Fibroblast of the aortic adventitia (primary cell): ENCODE measurements around the gene CENPE. TPM values are rescaled to one million over a fixed set of nuclear protein-coding genes. Genes with fewer than 3 reads are reported as not detected.
"Not testable (repeated sequence)": the region's sequence is repeated elsewhere in the genome, so short reads cannot be mapped to it uniquely, and the experiment has no call there.

Experiments used
- DNase-seq: peaks from one replicate; pipeline ENCODE4 v3.0.0-alpha.2; 2010; ENCODE audit warnings: low read depth
- H3K4me3 ChIP-seq: 2 replicates; pipeline ENCODE4 v1.5.1; 2011; ENCODE audit warnings: low read depth, mild to moderate bottlenecking, control low read depth, low read length, moderate library complexity
- total RNA-seq: library from RNA; depleted of rRNA; stranded (reverse); fragments of >200 nt; gene quantifications from 2 replicates; pipeline ENCODE4 v1.2.3, GENCODE V29; 2012; ENCODE audit warnings: low replicate concordance
- TF ChIP-seq, protein P1 (sequence below): IDR thresholded peaks from 2 replicates; pipeline ENCODE4 v1.5.1; 2011; ENCODE audit warnings: mild to moderate bottlenecking, low read length, control low read depth, inconsistent platforms; ENCODE audit not compliant: insufficient read depth

The CENPE gene
- 1.2 and 26.9 TPM in 2 replicates for total RNA-seq

- TF ChIP-seq, protein P1, sequence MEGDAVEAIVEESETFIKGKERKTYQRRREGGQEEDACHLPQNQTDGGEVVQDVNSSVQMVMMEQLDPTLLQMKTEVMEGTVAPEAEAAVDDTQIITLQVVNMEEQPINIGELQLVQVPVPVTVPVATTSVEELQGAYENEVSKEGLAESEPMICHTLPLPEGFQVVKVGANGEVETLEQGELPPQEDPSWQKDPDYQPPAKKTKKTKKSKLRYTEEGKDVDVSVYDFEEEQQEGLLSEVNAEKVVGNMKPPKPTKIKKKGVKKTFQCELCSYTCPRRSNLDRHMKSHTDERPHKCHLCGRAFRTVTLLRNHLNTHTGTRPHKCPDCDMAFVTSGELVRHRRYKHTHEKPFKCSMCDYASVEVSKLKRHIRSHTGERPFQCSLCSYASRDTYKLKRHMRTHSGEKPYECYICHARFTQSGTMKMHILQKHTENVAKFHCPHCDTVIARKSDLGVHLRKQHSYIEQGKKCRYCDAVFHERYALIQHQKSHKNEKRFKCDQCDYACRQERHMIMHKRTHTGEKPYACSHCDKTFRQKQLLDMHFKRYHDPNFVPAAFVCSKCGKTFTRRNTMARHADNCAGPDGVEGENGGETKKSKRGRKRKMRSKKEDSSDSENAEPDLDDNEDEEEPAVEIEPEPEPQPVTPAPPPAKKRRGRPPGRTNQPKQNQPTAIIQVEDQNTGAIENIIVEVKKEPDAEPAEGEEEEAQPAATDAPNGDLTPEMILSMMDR = no peak
- peak within 1 kb of the TSS; percentile 84 for H3K4me3 ChIP-seq
- peak; percentile 87 for DNase-seq
These were observed at the start of gene CENPE for GRCh38 chr4:103198111-103198765. CENPE (minus strand) TSS chr4:103198343; CDS start chr4:103198319, 24 bp downstream.

GRCh38 chr4:103244251-103244650 is 46.1 kb upstream of the CENPE start:
- DNase-seq = peak; percentile 4
- TF ChIP-seq, protein P1 = no peak
- H3K4me3 ChIP-seq = no peak overlapping the region

GRCh38 chr4:103230938-103231337 is 32.8 kb upstream of the CENPE start:
- not testable (repeated sequence) for H3K4me3 ChIP-seq, DNase-seq

GRCh38 chr4:103223556-103223955 is 25.4 kb upstream of the CENPE start:
- not testable (repeated sequence) for H3K4me3 ChIP-seq, DNase-seq

DNA sequence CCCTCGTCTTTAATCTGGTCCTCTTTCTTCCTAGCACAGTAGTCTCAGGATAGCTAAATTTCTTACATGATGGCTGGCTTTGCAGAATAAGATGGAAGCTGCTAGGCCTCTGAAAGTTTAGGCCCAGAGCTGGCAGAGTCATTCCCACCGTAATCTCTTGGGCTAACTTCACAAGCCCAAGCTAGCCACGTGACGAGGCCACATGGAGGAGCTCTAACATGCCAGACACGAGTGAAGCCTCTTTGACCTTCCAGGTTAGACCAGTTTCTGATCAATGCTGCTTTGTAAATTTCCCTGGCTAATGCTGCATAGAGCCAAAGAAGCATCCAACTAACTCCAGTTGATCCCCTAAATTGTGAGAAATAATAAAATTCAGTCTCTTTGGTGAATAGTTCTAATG is 9.5 kb upstream of the CENPE start:
- TF ChIP-seq, protein P1 = no peak
- DNase-seq = no peak
- H3K4me3 ChIP-seq = no peak overlapping the region

DNA sequence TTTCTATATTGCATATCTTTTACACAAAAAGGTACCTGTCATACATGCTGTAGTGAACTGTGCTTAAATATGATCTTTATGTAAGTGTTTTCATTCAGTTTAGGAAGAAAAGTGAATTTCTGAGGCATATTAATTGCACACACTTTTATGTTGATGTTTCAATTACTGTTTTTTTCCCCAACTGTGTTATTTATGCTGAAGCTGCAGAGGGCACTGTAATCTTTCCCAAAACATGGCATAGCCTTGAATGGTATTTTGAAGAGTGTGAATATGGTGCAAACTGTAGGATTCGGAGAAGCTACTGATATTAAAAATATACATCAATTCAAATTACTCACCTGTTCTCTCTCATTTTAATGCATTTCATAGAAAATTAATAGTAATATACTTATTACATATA is 6.0 kb upstream of the CENPE start:
- TF ChIP-seq, protein P1 = peak; percentile 45
- peak; percentile 43 for DNase-seq
- H3K4me3 ChIP-seq = no peak overlapping the region

GRCh38 chr4:103201724-103202123 is 3.6 kb upstream of the CENPE start:
- no peak for DNase-seq
- no peak overlapping the region for H3K4me3 ChIP-seq
- TF ChIP-seq, protein P1 = no peak

DNA sequence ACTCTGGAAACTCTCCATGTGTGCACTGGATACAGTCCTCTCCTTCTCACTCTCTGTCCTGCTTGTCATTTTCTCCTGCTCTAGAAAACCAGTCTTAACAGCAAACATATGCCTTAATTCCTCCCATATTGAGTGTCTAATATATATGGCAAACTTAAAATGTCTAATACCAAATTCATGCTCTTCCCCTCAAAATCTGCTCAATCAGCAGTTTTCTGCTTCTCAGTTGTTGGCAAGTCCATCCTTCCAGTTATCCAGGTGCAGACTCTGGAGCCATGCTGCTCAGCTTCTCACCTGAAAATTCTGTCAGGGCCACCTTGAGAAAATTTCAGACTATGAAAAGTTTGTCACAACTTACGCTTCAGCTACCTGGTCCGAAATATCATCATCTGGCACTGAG is 3.1 kb upstream of the CENPE start:
- no peak overlapping the region for H3K4me3 ChIP-seq
- TF ChIP-seq, protein P1 = no peak
- DNase-seq = no peak
